GM18502 (cell line): ENCODE measurements around the gene TMEM120B.
"Not testable (repeated sequence)": the region's sequence is repeated elsewhere in the genome, so short reads cannot be mapped to it uniquely, and the experiment has no call there.

ENCODE experiments used
- ATAC-seq: cut with Tn5 transposase; IDR thresholded peaks from one replicate; pipeline ENCODE4 v1.9.1; 2021; ENCODE audit warnings: mild to moderate bottlenecking; ENCODE audit not compliant: unreplicated experiment, poor library complexity

Gene TMEM120B

DNA sequence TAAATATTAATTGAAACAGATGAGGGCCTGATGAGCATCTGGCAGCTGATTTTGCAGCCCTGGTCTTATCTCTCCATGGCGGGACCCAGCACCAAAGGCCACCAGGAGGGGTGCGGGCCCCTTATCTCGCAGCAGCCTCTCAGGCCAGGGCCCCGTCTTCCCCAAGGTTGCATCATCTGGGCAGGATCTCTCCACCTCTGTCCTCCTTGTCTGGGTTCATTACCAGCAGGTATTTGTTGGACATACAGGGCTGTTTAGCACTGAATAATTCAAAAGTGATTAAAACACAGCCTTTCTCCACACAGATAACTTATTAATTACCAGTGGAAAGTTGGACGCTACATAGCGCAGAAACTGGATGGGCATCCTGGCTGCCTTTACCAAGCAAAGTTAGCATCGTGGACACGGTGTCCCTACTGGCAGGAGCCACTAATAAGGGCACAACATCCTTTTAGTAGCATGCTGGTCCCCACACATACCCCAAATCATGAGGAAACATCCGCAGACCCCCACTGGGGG is 25.8 kb downstream of the TMEM120B start:
- ATAC-seq, result no peak

DNA sequence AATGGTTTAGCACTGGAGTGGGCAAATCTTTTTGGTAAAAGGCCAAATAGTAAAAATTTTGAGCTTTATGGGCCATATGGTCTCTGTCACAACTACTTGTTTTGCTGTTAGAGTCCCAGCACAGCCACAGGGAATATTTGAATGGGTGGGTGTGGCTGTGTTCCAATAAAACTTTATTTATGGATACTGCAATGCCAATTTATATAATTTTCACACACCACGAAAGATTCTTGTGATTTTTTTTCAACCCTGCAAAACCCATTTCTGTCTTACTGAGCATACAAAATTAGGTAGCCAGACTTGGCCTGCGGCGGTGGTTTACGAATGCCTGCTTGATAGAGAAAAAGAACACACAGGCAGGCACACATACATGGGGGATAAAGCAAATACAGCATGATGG is 28.3 kb downstream of the TMEM120B start:
- no peak for ATAC-seq

DNA sequence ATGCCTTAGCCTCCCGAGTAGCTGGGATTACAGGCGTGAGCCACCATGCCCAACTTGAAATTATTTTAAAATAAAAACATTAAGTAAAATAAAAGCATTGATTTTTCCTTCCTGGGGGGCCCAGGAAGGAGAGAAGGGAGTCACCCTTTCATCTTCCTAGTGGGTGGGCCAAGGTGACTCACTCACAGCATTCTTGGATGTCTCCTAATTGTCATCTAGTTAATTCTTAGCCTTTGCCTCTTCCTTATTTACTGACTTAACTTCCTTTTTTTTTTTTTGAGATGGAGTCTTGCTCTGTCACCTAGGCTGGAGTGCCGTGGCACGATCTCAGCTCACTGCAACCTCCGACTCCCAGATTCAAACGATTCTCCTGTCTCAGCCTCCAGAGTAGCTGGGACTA is 29.2 kb downstream of the TMEM120B start:
- ATAC-seq, result no peak

DNA sequence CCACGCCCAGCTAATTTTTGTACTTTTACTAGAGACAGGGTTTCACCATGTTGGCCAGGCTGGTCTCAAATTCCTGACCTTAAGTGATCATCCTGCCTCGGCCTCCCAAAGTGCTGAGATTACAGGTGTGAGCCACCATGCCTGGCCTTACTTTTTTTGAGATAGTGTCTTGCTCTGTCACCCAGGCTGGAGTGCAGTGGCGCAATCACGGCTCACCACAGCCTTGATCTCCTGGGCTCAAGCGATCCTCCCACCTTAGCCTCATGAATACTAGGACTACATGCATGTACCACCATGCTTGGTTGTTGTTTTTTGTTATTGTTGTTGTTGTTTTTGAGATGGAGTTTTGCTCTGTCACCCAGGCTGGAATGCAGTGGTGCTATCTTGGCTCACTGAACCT is 33.0 kb downstream of the TMEM120B start:
- ATAC-seq, result not testable (repeated sequence)

DNA sequence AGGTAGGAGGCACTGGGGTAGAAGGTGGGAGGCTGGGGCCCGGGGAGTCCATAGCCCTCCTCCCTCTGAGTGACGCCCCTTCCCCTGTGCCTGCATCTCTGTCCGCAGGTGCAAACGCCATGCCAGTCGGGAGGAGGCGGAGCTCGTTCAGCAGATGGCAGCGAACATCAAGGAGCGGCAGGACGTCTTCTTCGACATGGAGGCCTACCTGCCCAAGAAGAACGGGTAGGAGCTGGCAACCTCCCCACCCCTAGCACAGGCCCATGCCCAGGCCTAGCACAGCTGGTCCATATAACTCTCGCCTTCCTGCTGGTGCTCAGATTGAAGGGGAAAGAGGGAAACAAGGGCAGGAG is 35.6 kb downstream of the TMEM120B start:
- ATAC-seq, result no peak

DNA sequence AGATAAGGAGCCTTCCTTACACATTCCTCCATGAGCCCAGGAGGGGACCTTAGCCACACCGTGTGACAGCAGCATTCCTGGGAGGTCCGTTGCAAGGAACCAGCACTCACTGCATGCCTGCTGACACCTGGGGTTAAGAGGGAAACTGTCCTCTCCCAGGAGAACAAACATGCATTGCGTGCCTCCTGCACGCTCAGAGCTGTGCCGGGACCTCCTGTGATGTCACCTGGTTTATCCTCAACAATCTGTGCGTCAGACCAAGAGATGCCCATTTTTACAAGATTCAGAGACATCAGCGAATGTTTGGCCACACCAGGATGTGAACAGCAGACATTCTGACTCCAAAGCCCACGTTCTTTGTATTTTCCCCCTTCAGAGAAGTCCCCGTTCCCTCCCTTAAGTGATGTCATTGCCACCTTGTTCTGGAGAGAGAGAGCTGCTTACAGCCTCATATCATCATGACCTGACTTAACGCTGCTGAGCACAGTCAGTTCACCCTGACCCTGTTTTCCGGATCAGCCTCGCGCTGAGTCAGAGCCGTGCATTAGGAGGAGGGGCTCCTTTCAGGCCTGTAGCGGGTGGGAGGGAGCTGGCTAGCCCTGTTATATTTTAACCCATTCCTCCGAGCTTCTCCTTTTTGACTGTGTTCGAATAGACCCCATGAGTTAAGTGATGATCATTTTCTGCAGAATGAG is 36.2 kb downstream of the TMEM120B start:
- no peak for ATAC-seq

DNA sequence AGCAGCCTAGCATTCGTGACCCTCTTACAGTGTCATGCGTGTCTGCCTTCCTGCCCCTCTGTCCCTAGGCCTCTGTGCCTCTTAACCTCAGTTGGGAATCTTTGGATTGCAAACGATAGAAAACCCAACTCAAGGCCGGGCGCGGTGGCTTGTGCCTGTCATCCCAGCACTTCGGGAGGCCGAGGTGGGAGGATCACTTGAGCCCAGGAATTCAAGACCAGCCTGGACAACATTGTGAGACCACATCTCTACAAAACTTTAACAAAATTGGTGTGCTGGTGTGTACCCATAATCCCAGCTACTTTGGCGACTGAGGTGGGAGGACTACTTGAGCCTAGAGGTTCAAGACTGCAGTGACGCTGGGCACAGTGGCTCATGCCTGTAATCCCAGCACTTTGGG is 36.7 kb downstream of the TMEM120B start:
- ATAC-seq, result no peak

DNA sequence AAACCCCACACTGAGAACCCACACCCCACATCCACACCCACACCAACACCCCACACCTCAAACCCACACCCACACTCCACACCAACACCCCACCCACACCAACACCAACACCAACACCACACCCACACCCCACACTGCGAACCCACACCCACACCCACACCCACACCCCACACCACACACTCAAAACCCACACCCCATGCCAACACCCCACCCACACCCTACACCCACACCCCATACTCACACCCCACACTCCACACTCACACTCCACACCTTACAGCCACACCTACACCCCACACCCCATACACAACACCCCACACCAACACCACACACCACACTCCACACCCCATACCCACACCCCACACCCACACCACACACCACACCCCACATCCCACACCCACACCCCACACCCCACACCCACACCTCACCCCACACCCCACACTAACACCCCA is 38.0 kb downstream of the TMEM120B start:
- no peak for ATAC-seq

DNA sequence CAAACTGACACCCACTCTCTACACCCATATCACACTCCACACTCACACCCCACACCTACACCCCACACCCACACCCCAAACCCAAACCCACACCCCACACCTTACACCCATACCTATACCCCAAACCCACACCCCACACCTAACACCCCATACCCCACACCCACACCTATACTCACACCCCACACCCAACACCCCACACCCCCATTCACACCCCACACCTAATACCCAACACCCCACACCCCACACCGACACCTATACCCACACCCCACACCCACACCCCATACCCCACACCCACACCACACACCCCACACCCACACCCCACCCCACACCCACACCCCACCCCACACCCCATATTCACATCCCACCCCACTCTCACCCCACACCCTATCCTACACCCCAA is 38.5 kb downstream of the TMEM120B start:
- no peak for ATAC-seq

DNA sequence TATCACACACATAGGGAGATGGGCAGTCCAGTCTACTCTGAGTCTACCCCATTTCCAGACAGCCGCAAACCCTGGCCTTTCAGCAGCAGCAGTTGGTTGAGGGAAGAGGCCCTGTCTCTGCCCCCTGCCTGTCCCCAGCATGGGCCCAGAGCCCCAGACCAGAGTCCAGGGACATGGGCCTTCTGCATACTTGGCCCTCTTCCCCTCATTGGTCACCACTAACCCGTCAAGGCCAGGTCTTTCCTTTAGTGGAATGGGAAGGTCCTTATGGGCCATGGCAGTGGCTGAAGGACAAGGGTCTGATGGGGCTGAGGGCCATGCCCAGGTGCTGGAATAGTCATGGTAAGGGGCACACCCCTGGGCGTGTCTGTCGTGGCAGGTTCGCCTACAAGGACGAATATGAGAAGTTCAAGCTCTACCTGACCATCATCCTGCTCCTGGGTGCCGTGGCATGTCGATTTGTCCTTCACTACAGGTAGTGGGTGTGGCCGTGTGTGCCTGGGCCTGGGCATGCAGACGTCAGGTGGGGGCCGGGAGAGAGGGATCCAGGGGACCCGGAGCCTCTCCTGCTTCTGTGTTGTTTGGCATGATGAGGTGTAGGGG is 39.3 kb downstream of the TMEM120B start:
- ATAC-seq, result no peak

DNA sequence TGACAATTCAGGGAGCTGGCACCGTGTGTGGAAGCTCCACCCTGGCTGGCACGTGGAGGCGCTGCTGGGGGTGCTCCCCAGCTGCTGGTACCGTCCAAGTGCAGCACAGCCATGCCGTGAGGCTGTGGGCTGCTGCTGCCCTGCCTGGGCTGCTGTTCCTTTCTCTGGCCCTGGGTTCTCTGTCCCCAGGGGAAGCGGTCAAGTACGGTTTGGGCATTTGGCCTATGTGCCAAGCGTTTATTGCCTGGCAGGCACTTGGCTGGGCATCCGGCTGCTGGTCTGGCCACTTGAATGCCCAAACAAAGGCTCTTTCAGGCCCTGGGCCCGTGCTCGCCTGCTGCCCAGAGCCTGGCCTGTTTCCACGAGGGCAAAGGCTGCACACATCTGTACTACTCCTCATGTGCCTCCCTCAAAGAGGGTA is 41.3 kb downstream of the TMEM120B start:
- ATAC-seq, result no peak

DNA sequence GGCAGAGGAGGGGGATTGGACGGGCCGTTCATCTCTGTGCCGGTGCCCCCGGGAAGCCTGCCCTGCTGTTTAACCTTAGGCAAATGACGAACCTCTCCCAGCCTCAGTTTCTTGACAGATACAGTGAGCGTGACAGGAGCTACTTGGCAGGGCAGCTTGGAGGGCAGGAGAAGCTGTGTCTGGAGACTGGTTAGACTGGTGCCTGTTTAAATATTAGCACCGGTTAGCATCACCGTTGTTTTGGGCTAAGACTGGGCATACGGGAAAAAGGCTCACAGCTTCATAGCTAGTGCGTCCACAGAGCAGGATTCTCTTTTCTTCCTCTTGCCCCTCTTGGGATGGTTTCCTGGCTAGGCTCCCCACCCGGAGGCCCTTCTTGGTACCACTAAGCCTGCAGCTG is 42.3 kb downstream of the TMEM120B start:
- ATAC-seq, result no peak

DNA sequence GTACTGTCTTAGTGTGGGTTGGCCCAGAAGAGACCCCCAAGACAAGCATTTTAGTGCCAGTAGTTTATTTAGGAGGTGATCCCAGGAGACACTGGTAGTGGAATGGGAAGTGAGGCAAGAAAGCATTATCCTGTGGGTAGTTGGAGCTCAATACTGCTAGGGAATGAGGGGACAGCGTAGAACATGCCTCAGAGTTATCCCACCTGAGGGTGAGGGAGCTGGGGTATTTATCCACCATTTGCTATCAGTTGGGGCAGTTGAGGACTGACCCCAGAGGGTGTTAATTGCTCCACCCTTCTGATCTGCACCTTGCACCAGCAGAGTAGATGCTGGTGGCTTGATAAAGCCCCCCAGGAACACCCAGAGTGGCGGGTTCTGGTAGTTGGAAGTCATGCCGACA is 43.0 kb downstream of the TMEM120B start:
- no peak for ATAC-seq

DNA sequence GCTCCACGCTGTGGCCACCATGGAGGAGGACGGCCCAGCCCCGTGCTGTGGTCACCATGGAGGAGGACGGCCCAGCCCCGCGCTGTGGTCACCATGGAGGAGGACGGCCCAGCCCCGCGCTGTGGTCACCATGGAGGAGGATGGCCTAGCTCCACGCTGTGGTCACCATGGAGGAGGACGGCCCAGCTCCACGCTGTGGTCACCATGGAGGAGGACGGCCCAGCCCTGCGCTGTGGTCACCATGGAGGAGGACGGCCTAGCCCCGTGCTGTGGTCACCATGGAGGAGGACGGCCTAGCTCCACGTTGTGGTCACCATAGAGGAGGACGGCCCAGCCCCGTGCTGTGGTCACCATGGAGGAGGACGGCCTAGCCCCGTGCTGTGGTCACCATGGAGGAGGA is 46.0 kb downstream of the TMEM120B start:
- not testable (repeated sequence) for ATAC-seq

DNA sequence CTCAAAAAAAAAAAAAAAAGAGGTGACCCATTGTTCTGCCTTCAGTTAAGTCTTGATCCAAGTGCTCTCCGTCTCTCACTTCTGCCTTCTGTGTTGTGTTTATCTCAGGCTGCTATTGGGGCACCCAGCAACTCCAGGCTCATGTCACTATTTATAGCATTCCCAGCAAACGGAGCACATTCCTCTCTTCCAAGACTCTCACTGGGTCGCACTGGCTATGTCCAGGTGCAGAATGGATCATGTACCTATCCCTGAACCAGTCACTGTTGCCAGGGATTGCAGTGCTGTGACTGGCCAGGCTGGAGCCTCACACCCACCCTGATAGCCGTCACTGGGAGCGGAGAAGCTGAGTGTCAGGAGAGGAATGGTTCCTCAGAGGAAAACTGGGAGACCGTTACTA is 49.7 kb downstream of the TMEM120B start:
- no peak for ATAC-seq

DNA sequence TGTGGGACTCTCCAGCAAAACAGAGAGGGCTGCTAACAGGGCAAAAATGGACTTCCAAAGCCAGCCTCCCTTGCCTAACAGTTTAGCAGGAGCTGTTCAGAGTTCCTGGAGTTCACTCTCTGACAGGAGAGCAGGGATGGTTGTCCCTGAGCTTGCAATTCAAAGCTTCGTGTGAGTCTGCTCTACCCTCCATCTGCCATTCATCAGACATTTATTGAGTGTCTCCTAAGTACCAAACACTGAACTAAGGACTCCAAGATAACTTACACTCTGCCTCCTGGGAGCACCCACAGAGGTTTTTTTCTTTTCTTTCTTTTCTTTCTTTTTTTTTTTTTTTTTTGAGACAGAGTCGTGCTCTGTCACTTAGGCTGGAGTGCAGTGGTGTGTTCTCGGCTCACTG is 52.3 kb downstream of the TMEM120B start:
- no peak for ATAC-seq

DNA sequence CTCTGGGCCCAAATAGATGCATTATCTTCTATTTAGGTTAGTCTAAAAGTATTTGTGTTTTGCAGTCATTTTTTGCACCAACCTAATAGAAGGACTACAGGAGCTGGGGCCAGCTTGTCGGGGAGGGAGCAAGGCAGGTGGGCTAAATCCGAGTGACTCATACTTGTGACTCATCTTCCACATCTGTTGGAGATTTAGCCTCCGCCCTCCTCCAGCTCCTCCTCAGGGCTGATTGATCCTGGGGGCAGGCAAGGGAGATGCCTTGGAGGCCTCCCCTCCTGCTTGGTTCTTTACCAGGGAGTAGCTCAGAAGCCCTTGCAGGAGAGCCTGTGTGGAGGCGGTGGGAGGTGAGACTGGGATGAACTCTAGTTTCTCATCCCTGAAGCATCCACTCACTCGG is 53.0 kb downstream of the TMEM120B start:
- no peak for ATAC-seq

DNA sequence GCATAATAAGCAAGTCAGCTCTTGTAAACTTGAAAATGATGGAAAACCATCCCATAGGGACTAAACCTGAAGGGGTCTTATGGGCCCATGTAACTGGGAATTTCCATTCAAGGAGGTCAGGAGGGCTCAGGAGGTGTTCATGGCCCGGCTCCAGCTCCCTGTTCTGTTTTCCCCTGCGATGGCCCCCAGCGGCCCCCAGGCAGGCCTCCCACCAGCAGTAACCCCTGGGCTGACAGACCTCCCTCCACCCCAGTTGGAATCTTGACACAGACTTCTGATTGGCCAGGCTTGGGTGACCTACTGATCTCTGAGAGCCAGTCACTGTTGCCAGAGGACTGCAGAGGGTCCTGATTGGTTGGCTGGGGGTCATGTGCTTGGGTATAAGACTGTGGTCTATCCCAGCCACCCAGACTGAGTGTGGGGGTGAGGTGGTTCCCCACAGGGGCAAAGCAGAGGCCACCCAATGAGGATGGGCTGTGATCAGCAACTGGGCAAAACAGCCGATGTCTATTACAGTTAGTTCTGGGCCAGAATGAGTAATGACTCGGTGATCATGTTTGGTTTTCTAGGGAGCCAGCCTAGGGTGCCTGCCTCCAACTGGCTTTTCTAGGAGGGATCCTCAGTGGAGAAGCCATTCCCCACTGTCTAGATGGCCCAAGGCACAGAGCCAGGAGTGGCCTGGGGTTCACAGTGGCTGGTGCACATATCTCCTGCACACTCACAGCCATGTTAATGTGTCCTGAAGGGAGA is 53.9 kb downstream of the TMEM120B start:
- ATAC-seq, result no peak

DNA sequence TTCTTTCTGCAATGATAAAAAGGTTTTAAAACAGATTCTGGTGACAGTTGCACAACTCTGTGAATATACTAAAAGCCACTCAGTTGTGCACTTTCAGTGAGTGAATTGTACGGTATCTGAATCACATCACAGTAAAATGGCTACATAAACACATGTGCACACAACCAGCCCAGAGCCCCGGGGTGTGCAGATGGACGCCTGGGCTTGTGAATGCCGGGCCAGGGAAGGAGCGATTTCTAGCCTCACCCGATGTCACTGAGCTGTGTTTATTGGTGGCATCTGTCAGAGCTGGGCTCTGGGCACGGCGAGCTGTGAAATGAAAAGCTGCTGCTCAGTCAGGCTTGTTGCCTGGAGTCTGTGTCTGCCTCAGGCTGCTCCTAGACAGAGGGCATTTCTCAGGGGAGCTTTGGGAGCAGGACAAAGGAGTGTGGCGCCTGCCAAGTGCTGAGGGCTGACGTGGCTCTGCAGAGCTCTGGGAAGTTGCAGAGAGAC is 55.0 kb downstream of the TMEM120B start:
- ATAC-seq, result no peak

DNA sequence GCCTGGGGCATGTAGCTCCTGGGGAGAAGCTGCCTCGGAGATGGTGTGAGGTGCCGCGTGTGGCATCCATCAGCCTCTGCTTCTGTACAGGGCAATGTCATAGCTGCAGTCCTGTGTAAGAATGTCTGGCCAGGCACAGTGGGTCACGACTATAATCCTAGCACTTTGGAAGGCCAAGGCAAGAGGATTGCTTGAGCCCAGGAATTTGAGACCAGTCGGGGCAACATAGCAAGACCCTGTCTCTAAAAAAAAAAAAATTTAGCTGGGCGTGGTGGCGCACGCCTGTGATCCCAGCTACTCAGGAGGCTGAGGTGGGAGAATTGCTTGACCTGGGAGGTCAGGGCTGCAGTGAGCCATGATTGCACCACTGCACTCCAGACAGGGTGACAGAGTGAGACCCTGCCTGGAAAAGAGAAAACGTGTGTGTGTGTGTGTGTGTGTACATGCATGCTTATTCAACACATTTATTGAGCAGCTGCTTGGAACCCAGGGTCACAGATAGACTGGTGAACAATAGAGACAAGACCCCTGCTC is 56.8 kb downstream of the TMEM120B start:
- no peak for ATAC-seq

DNA sequence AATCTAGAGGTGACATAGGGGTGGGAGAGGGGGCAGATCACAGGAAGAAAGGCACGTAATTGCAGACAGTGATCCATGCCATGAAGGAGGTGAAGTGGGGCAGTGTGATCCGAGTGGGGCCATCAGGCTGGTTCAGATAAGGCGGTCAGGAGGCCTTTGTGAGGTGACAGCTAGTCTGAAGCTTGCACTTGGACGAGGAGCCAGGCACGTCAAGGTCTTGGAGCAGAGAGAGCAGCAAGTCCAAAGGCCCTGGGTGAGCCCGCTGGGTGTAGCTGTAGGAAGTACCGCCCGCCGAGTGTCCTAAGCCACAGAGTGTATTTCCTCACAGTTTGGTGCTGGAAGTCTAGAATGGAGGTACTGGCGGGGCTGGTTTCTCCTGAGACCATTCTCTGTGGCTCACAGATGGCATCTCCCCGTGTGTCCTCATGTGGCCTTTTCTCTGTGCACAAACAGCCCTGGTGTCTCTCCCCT is 57.3 kb downstream of the TMEM120B start:
- no peak for ATAC-seq
